Neural progenitor cell (in vitro differentiated cells): ENCODE results near the gene ADGRV1.

Experiments used
- EZH2phosphoT487 ChIP-seq: fragments of 200-600 bp; sonication (generic); IDR thresholded peaks from 2 replicates; pipeline ENCODE4 v1.6.1; 2017; ENCODE audit warnings: antibody characterized with exemption
- TF ChIP-seq, protein P1 (sequence below): fragments of 200-600 bp; sonication (generic); IDR thresholded peaks from 2 replicates; pipeline ENCODE4 v1.5.1; 2017; ENCODE audit warnings: antibody characterized with exemption, mild to moderate bottlenecking

DNA sequence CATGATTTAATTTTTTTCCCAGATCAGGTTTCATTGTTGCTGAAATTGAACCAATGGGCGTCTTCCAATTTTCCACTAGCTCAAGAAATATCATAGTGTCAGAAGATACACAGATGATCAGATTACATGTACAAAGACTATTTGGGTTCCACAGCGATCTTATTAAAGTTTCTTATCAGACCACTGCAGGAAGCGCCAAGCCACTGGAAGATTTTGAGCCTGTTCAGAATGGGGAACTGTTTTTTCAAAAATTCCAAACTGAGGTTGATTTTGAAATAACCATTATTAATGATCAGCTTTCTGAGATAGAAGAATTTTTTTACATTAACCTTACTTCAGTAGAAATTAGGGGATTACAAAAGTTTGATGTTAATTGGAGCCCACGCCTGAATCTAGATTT lies 251.6 kb downstream of the ADGRV1 start:
- TF ChIP-seq, protein P1, sequence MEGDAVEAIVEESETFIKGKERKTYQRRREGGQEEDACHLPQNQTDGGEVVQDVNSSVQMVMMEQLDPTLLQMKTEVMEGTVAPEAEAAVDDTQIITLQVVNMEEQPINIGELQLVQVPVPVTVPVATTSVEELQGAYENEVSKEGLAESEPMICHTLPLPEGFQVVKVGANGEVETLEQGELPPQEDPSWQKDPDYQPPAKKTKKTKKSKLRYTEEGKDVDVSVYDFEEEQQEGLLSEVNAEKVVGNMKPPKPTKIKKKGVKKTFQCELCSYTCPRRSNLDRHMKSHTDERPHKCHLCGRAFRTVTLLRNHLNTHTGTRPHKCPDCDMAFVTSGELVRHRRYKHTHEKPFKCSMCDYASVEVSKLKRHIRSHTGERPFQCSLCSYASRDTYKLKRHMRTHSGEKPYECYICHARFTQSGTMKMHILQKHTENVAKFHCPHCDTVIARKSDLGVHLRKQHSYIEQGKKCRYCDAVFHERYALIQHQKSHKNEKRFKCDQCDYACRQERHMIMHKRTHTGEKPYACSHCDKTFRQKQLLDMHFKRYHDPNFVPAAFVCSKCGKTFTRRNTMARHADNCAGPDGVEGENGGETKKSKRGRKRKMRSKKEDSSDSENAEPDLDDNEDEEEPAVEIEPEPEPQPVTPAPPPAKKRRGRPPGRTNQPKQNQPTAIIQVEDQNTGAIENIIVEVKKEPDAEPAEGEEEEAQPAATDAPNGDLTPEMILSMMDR, result no peak
- TF ChIP-seq EZH2phosphoT487, result no peak
